ENCODE measurements around the gene MRPL55. TPM values are rescaled to one million over a fixed set of nuclear protein-coding genes. Genes with fewer than 3 reads are reported as not detected.

Gene MRPL55
- total and polyA plus RNA-seq, 2 experiments from 2014 or later, result 92.4 to 172 TPM

- no peak for ATAC-seq
- H3K27ac Mint-ChIP-seq, result no peak overlapping the region
These were observed 45.0 kb upstream of the MRPL55 start for GRCh38 chr1:228154021-228154669.

GRCh38 chr1:228152918-228153258 is 43.8 kb upstream of the MRPL55 start:
- Mint-ChIP-seq H3K36me3 (ENCODE audit: low read depth) (no peaks in the 10 kb centered on the region), H3K27me3 (ENCODE audit: insufficient read depth, low read depth, poor library complexity) (peaks cover 20% of the 10 kb centered on the region), H3K27ac (no peak overlapping the region), H3K4me1 (peaks cover 3% of the 10 kb centered on the region; the same call in 2 of the 3 replicates), H3K4me3 (no peak overlapping the region), H3K9me3 (no peaks in the 10 kb centered on the region)
- Histone ChIP-seq H3K4me2 (no peak overlapping the region), H3F3A (replicated peaks; ENCODE audit: low read depth) (no peaks in the 10 kb centered on the region), H3K9me2 (ENCODE audit: insufficient read depth) (no peaks in the 10 kb centered on the region), H2AFZ (no peak overlapping the region), H3K4me3 (no peak overlapping the region), H3K4me1 (ENCODE audit: insufficient read depth) (no peaks in the 10 kb centered on the region), H3K27ac (ENCODE audit: low read depth) (no peak overlapping the region), H3K27me3 (ENCODE audit: insufficient read depth) (peaks cover 10% of the 10 kb centered on the region; the same call in 1 of the 2 replicates), H4K20me1 (replicated peaks; ENCODE audit: insufficient read depth) (no peaks in the 10 kb centered on the region), H3K36me3 (ENCODE audit: insufficient read depth) (no peaks in the 10 kb centered on the region), H3K79me2 (replicated peaks; ENCODE audit: insufficient read depth) (no peaks in the 10 kb centered on the region)
- ATAC-seq, result no peak
- no peak for DNase-seq (ENCODE audit: low spot score)
- TF ChIP-seq JUNB (IDR thresholded peaks at IDR 0.05; ENCODE audit: unreplicated experiment), result no peak
- no peak for TF ChIP-seq STAT1 (IDR thresholded peaks at IDR 0.05; ENCODE audit: unreplicated experiment)
- TF ChIP-seq NANOG (IDR thresholded peaks at IDR 0.05; ENCODE audit: borderline replicate concordance), result no peak
- TF ChIP-seq REST (IDR thresholded peaks at IDR 0.05; ENCODE audit: unreplicated experiment), result no peak
- TF ChIP-seq CREB1 (CRISPR knock-in tag; IDR thresholded peaks at IDR 0.05; ENCODE audit: low read depth), result no peak
- no peak for TF ChIP-seq EZH2phosphoT487 (IDR thresholded peaks at IDR 0.05; ENCODE audit: unreplicated experiment)
- no peak for TF ChIP-seq POLR2AphosphoS5 (IDR thresholded peaks at IDR 0.05; ENCODE audit: low read depth)
- TF ChIP-seq ZNF114 (CRISPR knock-in tag; IDR thresholded peaks at IDR 0.05), result no peak
- no peak for TF ChIP-seq ETS1 (IDR thresholded peaks at IDR 0.05)
- no peak for TF ChIP-seq ZNF331 (CRISPR knock-in tag; IDR thresholded peaks at IDR 0.05; ENCODE audit: low read depth)
- TF ChIP-seq EZH2 (IDR thresholded peaks at IDR 0.05; ENCODE audit: low read depth, unreplicated experiment), result no peak

More at GRCh38 chr1:228154021-228154669, 45.0 kb upstream of the MRPL55 start:
- DNase-seq (ENCODE audit: low spot score), result no peak
- no peaks in the 10 kb centered on the region for H3F3A ChIP-seq (replicated peaks; ENCODE audit: low read depth)
- H3K4me2 ChIP-seq, result no peak overlapping the region
- H3K4me3 ChIP-seq, result no peak overlapping the region
- Mint-ChIP-seq H3K4me3 (no peak overlapping the region), H3K4me1 (peaks cover 3% of the 10 kb centered on the region; the same call in 2 of the 3 replicates), H3K9me3 (no peaks in the 10 kb centered on the region), H3K36me3 (ENCODE audit: low read depth) (no peaks in the 10 kb centered on the region), H3K27me3 (ENCODE audit: insufficient read depth, low read depth, poor library complexity) (peaks cover 26% of the 10 kb centered on the region)
- no peaks in the 10 kb centered on the region for H3K36me3 ChIP-seq (ENCODE audit: insufficient read depth)
- H3K9me2 ChIP-seq (ENCODE audit: insufficient read depth), result no peaks in the 10 kb centered on the region
- H3K27ac ChIP-seq (ENCODE audit: low read depth), result no peak overlapping the region
- H3K79me2 ChIP-seq (replicated peaks; ENCODE audit: insufficient read depth), result no peaks in the 10 kb centered on the region
- no peaks in the 10 kb centered on the region for H3K4me1 ChIP-seq (ENCODE audit: insufficient read depth)
- H4K20me1 ChIP-seq (replicated peaks; ENCODE audit: insufficient read depth), result no peaks in the 10 kb centered on the region
- TF ChIP-seq REST (IDR thresholded peaks at IDR 0.05; ENCODE audit: unreplicated experiment) (no peak), ZNF114 (CRISPR knock-in tag; IDR thresholded peaks at IDR 0.05) (no peak)
- H3K27me3 ChIP-seq (ENCODE audit: insufficient read depth), result peaks cover 19% of the 10 kb centered on the region
- no peak overlapping the region for H2AFZ ChIP-seq

Data from GM23338 (cell line).